OCI-LY1 (cell line): Measurements from ENCODE around the gene CHRM1.

ENCODE experiments used
- H2AFZ ChIP-seq: fragments of 200-600 bp; sonication (generic), shearing (Covaris generic); 2 replicates; pipeline ENCODE4 v1.6.0; 2014; ENCODE audit warnings: antibody characterized with exemption, mild to moderate bottlenecking, low read length
- H3F3A ChIP-seq: fragments of 200-600 bp; sonication (generic), shearing (Covaris generic); 2 replicates; pipeline ENCODE4 v1.6.0; 2014; ENCODE audit warnings: mild to moderate bottlenecking, antibody characterized with exemption, low read length, moderate library complexity; ENCODE audit not compliant: insufficient read depth
- H3K27ac ChIP-seq: fragments of 200-600 bp; sonication (generic); 2 replicates; pipeline ENCODE4 v1.5.1; 2014; ENCODE audit warnings: low read length, mixed run types, mild to moderate bottlenecking, low read depth; ENCODE audit not compliant: poor library complexity, severe bottlenecking
- H3K27me3 ChIP-seq: fragments of 200-600 bp; sonication (generic); 2 replicates; pipeline ENCODE4 v1.6.0; 2014; ENCODE audit warnings: antibody characterized with exemption, mild to moderate bottlenecking, low read length, moderate library complexity; ENCODE audit not compliant: insufficient read depth
- H3K36me3 ChIP-seq: fragments of 200-600 bp; sonication (generic); 2 replicates; pipeline ENCODE4 v1.6.1; 2014; ENCODE audit warnings: mild to moderate bottlenecking, antibody characterized with exemption, low read length, moderate library complexity, mixed read lengths; ENCODE audit not compliant: insufficient read depth
- H3K4me1 ChIP-seq: fragments of 200-600 bp; sonication (generic); 2 replicates; pipeline ENCODE4 v1.5.1; 2014; ENCODE audit warnings: mild to moderate bottlenecking, low read length, moderate library complexity; ENCODE audit not compliant: insufficient read depth, severe bottlenecking
- H3K4me2 ChIP-seq: fragments of 200-600 bp; sonication (generic), shearing (Covaris generic); 2 replicates; pipeline ENCODE4 v1.6.1; 2014; ENCODE audit warnings: low read length
- H3K4me3 ChIP-seq: fragments of 200-600 bp; sonication (generic); 2 replicates; pipeline ENCODE4 v1.5.1; 2014; ENCODE audit warnings: low read length, low read depth, mild to moderate bottlenecking, mixed read lengths; ENCODE audit not compliant: poor library complexity, severe bottlenecking
- H3K79me2 ChIP-seq: fragments of 200-600 bp; shearing (Covaris generic); 2 replicates; pipeline ENCODE4 v1.6.1; 2016; ENCODE audit warnings: mixed run types, low read length, mixed read lengths; ENCODE audit not compliant: insufficient read depth
- H3K9ac ChIP-seq: fragments of 200-600 bp; sonication (generic), shearing (Covaris generic); 2 replicates; pipeline ENCODE4 v1.6.1; 2014; ENCODE audit warnings: mild to moderate bottlenecking, low read length, mixed read lengths
- H3K9me2 ChIP-seq: fragments of 200-600 bp; sonication (generic), shearing (Covaris generic); 2 replicates; pipeline ENCODE4 v1.6.1; 2014; ENCODE audit warnings: low read depth, mild to moderate bottlenecking, low read length, mixed read lengths
- H3K9me3 ChIP-seq: fragments of 200-600 bp; shearing (Covaris generic); 2 replicates; pipeline ENCODE4 v1.6.1; 2014; ENCODE audit warnings: low read length, mixed read lengths
- H4K20me1 ChIP-seq: fragments of 200-600 bp; sonication (generic), shearing (Covaris generic); 2 replicates; pipeline ENCODE4 v1.6.0; 2016; ENCODE audit warnings: mild to moderate bottlenecking, low read length; ENCODE audit not compliant: insufficient read depth
- CTCF ChIP-seq: fragments of 200-600 bp; sonication (generic), shearing (Covaris generic); IDR thresholded peaks from 2 replicates; pipeline ENCODE4 v1.5.1; 2017; ENCODE audit warnings: mild to moderate bottlenecking, antibody characterized with exemption, low read length, moderate library complexity, mixed read lengths
- EZH2 ChIP-seq: fragments of 200-600 bp; sonication (generic), shearing (Covaris generic); IDR thresholded peaks from 2 replicates; pipeline ENCODE4 v1.8.0; 2017; ENCODE audit warnings: borderline replicate concordance, mixed run types, mild to moderate bottlenecking, antibody characterized with exemption, low read length, moderate library complexity, mixed read lengths

The CHRM1 gene

DNA sequence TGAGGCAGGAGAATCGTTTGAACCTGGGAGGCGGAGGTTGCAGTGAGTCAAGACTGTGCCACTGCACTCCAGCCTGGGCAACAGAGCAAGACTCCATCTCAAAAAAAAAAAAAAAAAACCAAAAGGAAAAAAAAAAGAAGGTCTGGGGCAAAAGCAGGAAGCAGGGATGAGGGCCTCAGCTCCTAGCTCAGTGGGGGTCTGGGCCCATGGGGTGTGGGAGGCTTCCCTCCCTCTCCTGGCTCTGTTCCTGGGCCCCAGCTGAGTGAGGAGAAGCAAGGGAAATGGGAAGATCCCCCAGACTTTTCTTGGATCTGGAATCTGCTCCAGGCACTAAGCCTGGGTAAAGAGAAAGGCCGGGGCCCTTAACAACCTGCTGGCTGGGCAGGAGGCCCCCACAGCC, 8.9 kb downstream of the CHRM1 start:
- Histone ChIP-seq H3K4me1 (no peaks in the 10 kb centered on the region), H3K9ac (no peak overlapping the region), H3K9me2 (no peaks in the 10 kb centered on the region), H3K79me2 (no peaks in the 10 kb centered on the region), H3K36me3 (no peaks in the 10 kb centered on the region), H3K4me2 (no peak overlapping the region), H3K27me3 (no peaks in the 10 kb centered on the region), H3K4me3 (no peak overlapping the region), H4K20me1 (no peaks in the 10 kb centered on the region), H3F3A (no peaks in the 10 kb centered on the region), H3K27ac (no peak overlapping the region), H3K9me3 (no peaks in the 10 kb centered on the region), H2AFZ (no peak overlapping the region)
- TF ChIP-seq CTCF (no peak), EZH2 (no peak)

- H3K9me2 ChIP-seq: no peaks in the 10 kb centered on the region
- H3K9me3 ChIP-seq: no peaks in the 10 kb centered on the region
- no peak overlapping the region for H3K4me3 ChIP-seq
- H3K27me3 ChIP-seq: 0 out of 2 replicates have a peak, but pooled peaks cover 2% of the 10 kb centered on the region
- no peak for TF ChIP-seq CTCF
- no peak for TF ChIP-seq EZH2
- no peak overlapping the region for H3K9ac ChIP-seq
- no peak overlapping the region for H3K27ac ChIP-seq
- H3K4me1 ChIP-seq: no peaks in the 10 kb centered on the region
- H3K36me3 ChIP-seq: no peaks in the 10 kb centered on the region
- H3F3A ChIP-seq: no peaks in the 10 kb centered on the region
- no peak overlapping the region for H2AFZ ChIP-seq
- H4K20me1 ChIP-seq: no peaks in the 10 kb centered on the region
- no peaks in the 10 kb centered on the region for H3K79me2 ChIP-seq
- H3K4me2 ChIP-seq: no peak overlapping the region
These were observed 9.7 kb downstream of the CHRM1 start for GRCh38 chr11:62911137-62912130.

- no peak overlapping the region for H2AFZ ChIP-seq
- no peak overlapping the region for H3K27ac ChIP-seq
- H3K9me2 ChIP-seq: no peaks in the 10 kb centered on the region
- TF ChIP-seq EZH2 (no peak), CTCF (no peak)
- no peak overlapping the region for H3K4me2 ChIP-seq
- no peaks in the 10 kb centered on the region for H3K36me3 ChIP-seq
- H4K20me1 ChIP-seq: no peaks in the 10 kb centered on the region
- no peaks in the 10 kb centered on the region for H3K4me1 ChIP-seq
- H3F3A ChIP-seq: no peaks in the 10 kb centered on the region
- 0 out of 2 replicates have a peak, but pooled peaks cover 3% of the 10 kb centered on the region for H3K27me3 ChIP-seq
- H3K9ac ChIP-seq: no peak overlapping the region
- no peak overlapping the region for H3K4me3 ChIP-seq
- no peaks in the 10 kb centered on the region for H3K79me2 ChIP-seq
- H3K9me3 ChIP-seq: no peaks in the 10 kb centered on the region
These were observed 10.9 kb downstream of the CHRM1 start for GRCh38 chr11:62910141-62910882.
